ENCODE measurements around the gene ARHGAP26.

DNA sequence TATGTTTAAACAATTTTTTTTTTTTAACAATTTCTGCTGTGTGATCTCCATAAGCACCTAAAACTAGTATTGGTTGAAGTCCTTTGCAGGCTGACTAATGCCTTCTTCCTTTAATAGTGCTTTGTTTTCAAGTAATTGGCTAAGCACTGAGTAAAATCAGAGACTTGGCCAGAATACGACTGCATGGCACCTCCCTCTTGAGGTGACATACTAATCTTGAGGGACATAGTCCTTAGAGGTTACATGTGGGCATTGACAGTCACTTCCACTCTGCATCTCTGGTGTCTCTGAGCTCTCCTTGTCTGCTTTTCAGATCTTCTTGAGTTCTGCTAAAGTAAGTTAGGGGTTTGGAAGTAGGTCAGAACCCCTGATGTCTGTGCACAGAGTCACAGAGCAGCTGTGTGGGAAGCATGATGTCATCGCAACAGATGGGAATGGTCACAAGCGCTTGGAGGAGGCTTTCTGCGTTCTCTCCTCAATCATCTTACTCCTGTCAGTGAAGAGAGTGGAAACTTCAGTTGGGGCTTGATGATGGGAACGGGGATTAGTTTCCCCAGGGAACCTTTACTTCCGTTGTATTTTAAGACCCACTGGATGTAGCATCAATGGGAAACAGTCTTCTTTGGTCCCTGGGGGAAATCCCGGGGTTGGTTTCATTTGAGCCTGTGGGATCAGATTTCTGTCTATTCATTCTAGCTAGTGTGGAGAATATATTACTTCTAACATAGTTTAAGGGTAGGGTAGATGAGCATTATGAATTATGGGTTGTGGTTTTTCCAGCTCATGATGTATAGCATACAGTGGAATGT is 136.9 kb downstream of the ARHGAP26 start:
- TF ChIP-seq, protein P1, sequence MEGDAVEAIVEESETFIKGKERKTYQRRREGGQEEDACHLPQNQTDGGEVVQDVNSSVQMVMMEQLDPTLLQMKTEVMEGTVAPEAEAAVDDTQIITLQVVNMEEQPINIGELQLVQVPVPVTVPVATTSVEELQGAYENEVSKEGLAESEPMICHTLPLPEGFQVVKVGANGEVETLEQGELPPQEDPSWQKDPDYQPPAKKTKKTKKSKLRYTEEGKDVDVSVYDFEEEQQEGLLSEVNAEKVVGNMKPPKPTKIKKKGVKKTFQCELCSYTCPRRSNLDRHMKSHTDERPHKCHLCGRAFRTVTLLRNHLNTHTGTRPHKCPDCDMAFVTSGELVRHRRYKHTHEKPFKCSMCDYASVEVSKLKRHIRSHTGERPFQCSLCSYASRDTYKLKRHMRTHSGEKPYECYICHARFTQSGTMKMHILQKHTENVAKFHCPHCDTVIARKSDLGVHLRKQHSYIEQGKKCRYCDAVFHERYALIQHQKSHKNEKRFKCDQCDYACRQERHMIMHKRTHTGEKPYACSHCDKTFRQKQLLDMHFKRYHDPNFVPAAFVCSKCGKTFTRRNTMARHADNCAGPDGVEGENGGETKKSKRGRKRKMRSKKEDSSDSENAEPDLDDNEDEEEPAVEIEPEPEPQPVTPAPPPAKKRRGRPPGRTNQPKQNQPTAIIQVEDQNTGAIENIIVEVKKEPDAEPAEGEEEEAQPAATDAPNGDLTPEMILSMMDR (IDR thresholded peaks at IDR 0.05; ENCODE audit: low read length), result no peak
- TF ChIP-seq EZH2 (IDR thresholded peaks at IDR 0.05; ENCODE audit: borderline replicate concordance, low read length), result no peak
